ENCODE data around the gene CLEC11A.

- TF ChIP-seq CTCF (IDR thresholded peaks at IDR 0.05) (no peak), POLR2A (IDR thresholded peaks at IDR 0.05) (no peak)
These were observed 34.4 kb upstream of the CLEC11A start for GRCh38 chr19:50688766-50689165.
